PC-9 (cell line): ENCODE measurements around the gene EFNA3. TPM values are rescaled to one million over a fixed set of nuclear protein-coding genes. Genes with fewer than 3 reads are reported as not detected.

Experiments used
- BruUV-seq: library from RNA; stranded (reverse); fragments of 400-500 nt; replicated peaks from 2 replicates; lab custom pipeline; 2021; lab: Mats Ljungman, UMichigan
- CTCF ChIA-PET: fragments of 300-600 bp; sonication (Branson Sonifier 250); formaldehyde crosslinking; loops from one replicate; lab custom pipeline; 2022; ENCODE audit warnings: antibody characterized with exemption; lab: Charles Lee
- POLR2A ChIA-PET: fragments of 300-600 bp; sonication (Branson Sonifier 250); formaldehyde crosslinking; loops from one replicate; lab custom pipeline; 2022; ENCODE audit warnings: antibody characterized with exemption; ENCODE audit not compliant: unreplicated experiment; lab: Charles Lee
- DNase-seq, 2 experiments: peaks; one replicate each; pipeline versions ENCODE4 v3.0.0 to v3.0.0-alpha.2; 2015 to 2022; ENCODE audit warnings: mixed read lengths in 1 of 2
- H2AFZ ChIP-seq: fragments of 200-600 bp; sonication (generic); 2 replicates; pipeline ENCODE4 v1.8.1; 2017; ENCODE audit warnings: antibody characterized with exemption
- H3F3A ChIP-seq: fragments of 200-600 bp; sonication (generic); 2 replicates; pipeline ENCODE4 v1.8.1; 2017; ENCODE audit warnings: antibody characterized with exemption, mild to moderate bottlenecking, low read depth; ENCODE audit not compliant: insufficient read depth
- H3K27ac ChIP-seq: fragments of 200-600 bp; sonication (generic); 2 replicates; pipeline ENCODE4 v1.6.1; 2016; ENCODE audit warnings: mixed run types
- H3K27me3 ChIP-seq: fragments of 200-600 bp; sonication (generic); 2 replicates; pipeline ENCODE4 v1.6.1; 2016; ENCODE audit warnings: low read depth, mixed run types; ENCODE audit not compliant: insufficient read depth
- H3K36me3 ChIP-seq: fragments of 200-600 bp; sonication (generic); 2 replicates; pipeline ENCODE4 v1.6.1; 2016; ENCODE audit warnings: low read depth, mixed run types
- H3K4me1 ChIP-seq: fragments of 200-600 bp; sonication (generic); replicated peaks from 2 replicates; pipeline ENCODE4 v1.6.1; 2016; ENCODE audit warnings: mixed run types; ENCODE audit not compliant: insufficient read depth
- H3K4me2 ChIP-seq: fragments of 200-600 bp; sonication (generic); 2 replicates; pipeline ENCODE4 v1.6.1; 2017; ENCODE audit warnings: mixed run types
- H3K4me3 ChIP-seq: fragments of 200-600 bp; sonication (generic); 2 replicates; pipeline ENCODE4 v1.6.1; 2016; ENCODE audit warnings: mixed run types
- H3K79me2 ChIP-seq: fragments of 200-600 bp; sonication (generic); 2 replicates; pipeline ENCODE4 v1.6.1; 2017; ENCODE audit warnings: low read depth, mixed run types
- H3K9me2 ChIP-seq: fragments of 200-600 bp; sonication (generic); 2 replicates; pipeline ENCODE4 v1.8.1; 2017; ENCODE audit warnings: mild to moderate bottlenecking; ENCODE audit not compliant: insufficient read depth
- H3K9me3 ChIP-seq: fragments of 200-600 bp; sonication (generic); 2 replicates; pipeline ENCODE4 v1.8.1; 2016; ENCODE audit warnings: low read depth; ENCODE audit not compliant: insufficient read depth
- H4K20me1 ChIP-seq: fragments of 200-600 bp; sonication (generic); 2 replicates; pipeline ENCODE4 v1.8.1; 2017; ENCODE audit not compliant: insufficient read depth
- CTCF ChIP-seq: fragments of 200-600 bp; sonication (generic); conservative IDR thresholded peaks from 2 replicates; pipeline ENCODE4 v1.6.1; 2017; ENCODE audit warnings: mixed run types, antibody characterized with exemption, mild to moderate bottlenecking, moderate library complexity
- EZH2 ChIP-seq: fragments of 200-600 bp; sonication (generic); IDR thresholded peaks from 2 replicates; pipeline ENCODE4 v1.8.0; 2017; ENCODE audit warnings: antibody characterized with exemption, low read depth
- intact Hi-C: fragments of 100-400 bp; cut with micrococcal nuclease; formaldehyde crosslinking; loops from one replicate; pipeline ENCODE4 v1.10.0; 2022; ENCODE audit not compliant: unreplicated experiment
- total RNA-seq: library from RNA; stranded (reverse); gene quantifications from 2 replicates; pipeline ENCODE4 v1.2.3, GENCODE V29; 2021

EFNA3 gene
- total RNA-seq, 1 experiment from 2014 or later: 6.7 TPM

- Histone ChIP-seq H3K4me3 (no peak overlapping the region), H3K4me1 (no peaks in the 10 kb centered on the region), H3K9me2 (no peaks in the 10 kb centered on the region), H3K27me3 (no peaks in the 10 kb centered on the region), H3K4me2 (no peak overlapping the region), H3K9me3 (no peaks in the 10 kb centered on the region), H3K79me2 (no peaks in the 10 kb centered on the region), H4K20me1 (no peaks in the 10 kb centered on the region; the same call in 1 of the 2 replicates), H2AFZ (no peak overlapping the region), H3F3A (0 out of 2 replicates have a peak, but pooled peaks cover 3% of the 10 kb centered on the region), H3K27ac (no peak overlapping the region), H3K36me3 (no peaks in the 10 kb centered on the region)
- no TSS peak for BruUV-seq
- ChIA-PET CTCF (no interaction called here), POLR2A (interaction anchor here (0.6 kb wide), 1 partner anchor 118 kb away, joined by 10 read pairs; no protein-coding TSS in a partner anchor)
- intact Hi-C loops: no loop called here
- TF ChIP-seq CTCF (no peak), EZH2 (no peak)
- DNase-seq: no peak
These were observed 28.2 kb downstream of the EFNA3 start for GRCh38 chr1:155106862-155107261.

- ChIA-PET POLR2A (interaction anchor here (0.6 kb wide), 3 partner anchors 18 to 117 kb away, joined by 3 to 10 read pairs (median 8); no protein-coding TSS in a partner anchor), CTCF (no interaction called here)
- no peaks in the 10 kb centered on the region for H3K79me2 ChIP-seq
- H3K4me3 ChIP-seq: no peak overlapping the region
- H3K36me3 ChIP-seq: no peaks in the 10 kb centered on the region
- no peak overlapping the region for H2AFZ ChIP-seq
- H4K20me1 ChIP-seq: no peaks in the 10 kb centered on the region; the same call in 1 of the 2 replicates
- no peaks in the 10 kb centered on the region for H3K4me1 ChIP-seq
- no peak for TF ChIP-seq EZH2
- H3K9me3 ChIP-seq: no peaks in the 10 kb centered on the region
- H3K9me2 ChIP-seq: no peaks in the 10 kb centered on the region
- 0 out of 2 replicates have a peak, but pooled peaks cover 3% of the 10 kb centered on the region for H3F3A ChIP-seq
- no TSS peak for BruUV-seq
- intact Hi-C loops: no loop called here
- H3K4me2 ChIP-seq: no peak overlapping the region
- no peaks in the 10 kb centered on the region for H3K27me3 ChIP-seq
- H3K27ac ChIP-seq: no peak overlapping the region
- DNase-seq: no peak
These were observed 28.9 kb downstream of the EFNA3 start for GRCh38 chr1:155107309-155108264.

- no peak overlapping the region for H2AFZ ChIP-seq
- H3K27ac ChIP-seq: no peak overlapping the region
- no TSS peak for BruUV-seq
- H3K79me2 ChIP-seq: no peaks in the 10 kb centered on the region
- no peaks in the 10 kb centered on the region for H3K4me1 ChIP-seq
- ChIA-PET POLR2A (interaction anchor here (0.6 kb wide), 1 partner anchor 17 kb away, joined by 8 read pairs; no protein-coding TSS in a partner anchor), CTCF (no interaction called here)
- H3K4me2 ChIP-seq: no peak overlapping the region
- no peak for DNase-seq
- H3K9me3 ChIP-seq: no peaks in the 10 kb centered on the region
- no peaks in the 10 kb centered on the region; the same call in 1 of the 2 replicates for H4K20me1 ChIP-seq
- intact Hi-C loops: no loop called here
- H3K4me3 ChIP-seq: no peak overlapping the region
- H3K9me2 ChIP-seq: no peaks in the 10 kb centered on the region
- 0 out of 2 replicates have a peak, but pooled peaks cover 3% of the 10 kb centered on the region for H3F3A ChIP-seq
- H3K36me3 ChIP-seq: no peaks in the 10 kb centered on the region
- TF ChIP-seq EZH2 (no peak), CTCF (no peak)
- H3K27me3 ChIP-seq: no peaks in the 10 kb centered on the region
These were observed 29.7 kb downstream of the EFNA3 start for GRCh38 chr1:155108296-155108695.
